Measurements from ENCODE around the gene NRCAM. TPM values are rescaled to one million over a fixed set of nuclear protein-coding genes. Genes with fewer than 3 reads are reported as not detected.

The NRCAM gene
- polyA plus RNA-seq, 1 donor (not counting 4 experiments of a cell fraction or from before 2014, with no cell fraction given) = 4.0 TPM

DNA sequence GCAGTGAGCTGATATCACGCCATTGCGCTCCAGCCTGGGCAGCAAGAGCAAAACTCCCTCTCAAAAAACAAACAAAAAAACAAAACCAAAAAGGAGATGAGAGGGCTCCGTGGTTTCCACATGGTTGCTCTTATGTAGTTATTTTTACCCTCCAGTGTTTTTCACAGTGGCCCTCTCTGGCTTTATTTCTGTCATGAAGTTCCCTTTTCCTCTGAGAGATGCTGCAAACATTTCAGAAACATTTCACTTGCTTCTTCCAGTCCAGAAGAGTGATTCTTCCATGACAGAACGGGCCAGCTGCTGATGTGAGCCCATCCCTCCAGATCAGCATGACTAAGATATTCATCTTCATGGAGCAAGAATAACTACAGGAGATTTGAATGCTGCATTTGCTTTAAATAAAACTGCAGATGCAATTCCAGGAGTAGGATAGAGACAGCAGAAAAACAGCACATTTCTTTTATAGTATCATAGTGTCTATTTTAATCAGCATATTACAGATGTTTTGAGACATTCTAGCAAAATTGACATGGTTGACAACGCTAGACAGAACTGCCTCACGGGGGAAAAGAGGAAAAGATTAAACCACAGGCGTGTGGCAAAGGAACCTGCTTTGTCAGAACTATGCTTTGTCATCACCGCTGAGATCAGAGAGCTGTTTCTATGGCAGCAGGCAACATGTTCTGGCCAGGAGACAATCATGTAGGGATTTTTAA, 40.3 kb downstream of the NRCAM start:
- Histone ChIP-seq H3K79me2 (ENCODE audit: control insufficient read depth, insufficient read depth, low read length) (no peaks in the 10 kb centered on the region), H2AFZ (ENCODE audit: control insufficient read depth, low read length) (no peak overlapping the region), H3K9me1 (ENCODE audit: control insufficient read depth, extremely low read depth, insufficient read depth, low read length) (no peaks in the 10 kb centered on the region), H3K36me3 (ENCODE audit: control insufficient read depth in 2 of 2, extremely low read depth in 1 of 2, insufficient read depth in 2 of 2, low read length in 2 of 2) (no peaks in the 10 kb centered on the region), H3K4me3 (ENCODE audit: control insufficient read depth in 2 of 3, extremely low read depth in 1 of 3, insufficient read depth in 2 of 3, low read depth in 1 of 3, low read length in 3 of 3) (no peak overlapping the region), H3K9me3 (ENCODE audit: control insufficient read depth, low read depth, low read length) (no peaks in the 10 kb centered on the region), H4K20me1 (ENCODE audit: control insufficient read depth, extremely low read depth, insufficient read depth, low read length) (no peaks in the 10 kb centered on the region), H3K4me2 (ENCODE audit: control insufficient read depth, extremely low read depth, insufficient read depth, low read depth, low read length) (peak overlapping the region; percentile 71), H3K27ac (ENCODE audit: control insufficient read depth, insufficient read depth, low read length) (no peak overlapping the region), H3K9ac (ENCODE audit: control insufficient read depth, extremely low read depth, insufficient read depth, low read length) (no peak overlapping the region), H3K4me1 (ENCODE audit: control insufficient read depth, extremely low read depth, insufficient read depth, low read length) (peaks cover 18% of the 10 kb centered on the region), H3K27me3 (ENCODE audit: control insufficient read depth, extremely low read depth, insufficient read depth, low read length) (no peaks in the 10 kb centered on the region)
- DNase-seq (ENCODE audit: low read depth, low spot score) (no peak), FAIRE-seq (peak; percentile 79)
- dilution Hi-C loops (cut with MboI; ENCODE audit: extremely low pct_ligation_motif_present, low sequenced_read_pairs) = no loop called here
- no peak for TF ChIP-seq EZH2 (IDR thresholded peaks at IDR 0.05; ENCODE audit: low read length)
- TF ChIP-seq, protein P1, sequence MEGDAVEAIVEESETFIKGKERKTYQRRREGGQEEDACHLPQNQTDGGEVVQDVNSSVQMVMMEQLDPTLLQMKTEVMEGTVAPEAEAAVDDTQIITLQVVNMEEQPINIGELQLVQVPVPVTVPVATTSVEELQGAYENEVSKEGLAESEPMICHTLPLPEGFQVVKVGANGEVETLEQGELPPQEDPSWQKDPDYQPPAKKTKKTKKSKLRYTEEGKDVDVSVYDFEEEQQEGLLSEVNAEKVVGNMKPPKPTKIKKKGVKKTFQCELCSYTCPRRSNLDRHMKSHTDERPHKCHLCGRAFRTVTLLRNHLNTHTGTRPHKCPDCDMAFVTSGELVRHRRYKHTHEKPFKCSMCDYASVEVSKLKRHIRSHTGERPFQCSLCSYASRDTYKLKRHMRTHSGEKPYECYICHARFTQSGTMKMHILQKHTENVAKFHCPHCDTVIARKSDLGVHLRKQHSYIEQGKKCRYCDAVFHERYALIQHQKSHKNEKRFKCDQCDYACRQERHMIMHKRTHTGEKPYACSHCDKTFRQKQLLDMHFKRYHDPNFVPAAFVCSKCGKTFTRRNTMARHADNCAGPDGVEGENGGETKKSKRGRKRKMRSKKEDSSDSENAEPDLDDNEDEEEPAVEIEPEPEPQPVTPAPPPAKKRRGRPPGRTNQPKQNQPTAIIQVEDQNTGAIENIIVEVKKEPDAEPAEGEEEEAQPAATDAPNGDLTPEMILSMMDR (optimal IDR thresholded peaks at IDR 0.05 in 1 of 3, IDR thresholded peaks at IDR 0.05 in 1 of 3, conservative IDR thresholded peaks at IDR 0.05 in 1 of 3; ENCODE audit: extremely low read depth in 1 of 3, insufficient read depth in 2 of 3, low read length in 3 of 3) = no peak

GRCh38 chr7:108415084-108415483, 41.2 kb downstream of the NRCAM start:
- Histone ChIP-seq H3K9me1 (ENCODE audit: control insufficient read depth, extremely low read depth, insufficient read depth, low read length) (no peaks in the 10 kb centered on the region), H3K9me3 (ENCODE audit: control insufficient read depth, low read depth, low read length) (no peaks in the 10 kb centered on the region), H2AFZ (ENCODE audit: control insufficient read depth, low read length) (no peak overlapping the region), H4K20me1 (ENCODE audit: control insufficient read depth, extremely low read depth, insufficient read depth, low read length) (no peaks in the 10 kb centered on the region), H3K4me2 (ENCODE audit: control insufficient read depth, extremely low read depth, insufficient read depth, low read depth, low read length) (no peak overlapping the region), H3K36me3 (ENCODE audit: control insufficient read depth in 2 of 2, extremely low read depth in 1 of 2, insufficient read depth in 2 of 2, low read length in 2 of 2) (no peaks in the 10 kb centered on the region), H3K4me3 (ENCODE audit: control insufficient read depth in 2 of 3, extremely low read depth in 1 of 3, insufficient read depth in 2 of 3, low read depth in 1 of 3, low read length in 3 of 3) (no peak overlapping the region), H3K4me1 (ENCODE audit: control insufficient read depth, extremely low read depth, insufficient read depth, low read length) (peaks cover 18% of the 10 kb centered on the region), H3K27ac (ENCODE audit: control insufficient read depth, insufficient read depth, low read length) (no peak overlapping the region), H3K79me2 (ENCODE audit: control insufficient read depth, insufficient read depth, low read length) (no peaks in the 10 kb centered on the region), H3K27me3 (ENCODE audit: control insufficient read depth, extremely low read depth, insufficient read depth, low read length) (no peaks in the 10 kb centered on the region), H3K9ac (ENCODE audit: control insufficient read depth, extremely low read depth, insufficient read depth, low read length) (no peak overlapping the region)
- FAIRE-seq (no peak), DNase-seq (ENCODE audit: low read depth, low spot score) (no peak)
- TF ChIP-seq, protein P1 (optimal IDR thresholded peaks at IDR 0.05 in 1 of 3, IDR thresholded peaks at IDR 0.05 in 1 of 3, conservative IDR thresholded peaks at IDR 0.05 in 1 of 3; ENCODE audit: extremely low read depth in 1 of 3, insufficient read depth in 2 of 3, low read length in 3 of 3) = no peak
- TF ChIP-seq EZH2 (IDR thresholded peaks at IDR 0.05; ENCODE audit: low read length) = no peak
- dilution Hi-C loops (cut with MboI; ENCODE audit: extremely low pct_ligation_motif_present, low sequenced_read_pairs) = no loop called here

All from keratinocyte (primary cell).